ENCODE data around the gene SLC24A1.
A peak's percentile ranks its signal among the peaks of the same experiment; 100 is the strongest.
"Not testable (repeated sequence)": the region's sequence is repeated elsewhere in the genome, so short reads cannot be mapped to it uniquely, and the experiment has no call there.

The SLC24A1 gene

DNA sequence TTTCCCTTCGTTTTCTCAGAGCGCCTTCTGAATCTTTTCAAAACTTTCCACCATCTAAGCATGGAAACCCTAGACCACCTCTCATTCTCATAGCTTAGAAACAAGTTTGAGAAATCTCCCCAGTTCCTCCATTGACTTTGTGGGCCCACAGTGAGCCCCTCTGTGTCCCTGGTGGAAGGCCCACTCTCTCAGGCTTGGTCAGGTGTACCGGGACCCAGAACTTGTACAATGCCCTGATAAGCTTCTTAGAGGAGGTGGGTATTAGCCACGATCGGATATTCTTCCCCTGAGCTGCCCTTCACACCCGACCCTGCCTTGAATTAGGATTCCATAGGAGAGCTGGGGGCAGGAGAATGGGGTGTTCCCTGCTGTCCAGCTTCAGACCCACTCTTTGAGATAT, at the start of gene SLC24A1:
SLC24A1 (plus strand) TSS at position 301 of the 400 bp plus-strand sequence. CDS start 2,143 bp downstream, outside the sequence.
- no peak for DNase-seq

DNA sequence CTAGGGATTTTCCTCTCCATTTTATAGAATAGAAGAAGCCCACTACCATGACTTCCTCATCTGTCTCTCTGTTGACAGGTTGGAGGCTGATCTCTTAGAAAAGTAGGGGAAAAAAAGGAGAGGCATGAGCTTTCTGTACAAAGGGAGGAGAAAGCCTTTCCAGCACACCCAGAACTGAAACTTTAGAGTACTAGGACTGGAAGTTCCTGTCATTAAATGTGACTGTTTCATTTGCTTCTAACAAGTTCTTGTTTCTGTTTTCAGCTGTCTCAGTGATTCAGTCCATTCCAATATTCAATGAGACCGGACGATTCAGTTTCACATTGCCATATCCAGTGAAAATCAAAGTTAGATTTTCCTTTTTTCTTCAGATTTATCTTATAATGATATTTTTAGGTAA, 49.8 kb upstream of the SLC24A1 start:
- no peak for DNase-seq

DNA sequence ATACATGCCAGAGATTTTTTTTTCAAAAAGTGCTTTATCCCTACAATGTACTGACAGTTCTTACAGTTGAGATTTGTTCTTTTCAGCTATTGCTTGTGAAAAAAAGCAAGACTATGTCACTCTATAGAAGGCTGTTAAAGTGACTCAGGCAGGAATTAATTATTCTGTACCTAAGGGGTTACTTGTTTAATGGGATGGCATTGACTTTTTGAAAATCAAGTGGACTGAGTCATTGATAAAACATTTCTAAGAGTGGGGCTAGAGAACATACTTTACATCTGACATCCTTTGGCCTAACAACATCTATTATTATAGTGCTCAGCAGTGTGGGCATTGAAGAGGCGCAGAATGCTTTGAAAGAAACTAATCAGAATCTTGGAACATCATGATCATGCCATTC, 45.1 kb upstream of the SLC24A1 start:
- DNase-seq: no peak

DNA sequence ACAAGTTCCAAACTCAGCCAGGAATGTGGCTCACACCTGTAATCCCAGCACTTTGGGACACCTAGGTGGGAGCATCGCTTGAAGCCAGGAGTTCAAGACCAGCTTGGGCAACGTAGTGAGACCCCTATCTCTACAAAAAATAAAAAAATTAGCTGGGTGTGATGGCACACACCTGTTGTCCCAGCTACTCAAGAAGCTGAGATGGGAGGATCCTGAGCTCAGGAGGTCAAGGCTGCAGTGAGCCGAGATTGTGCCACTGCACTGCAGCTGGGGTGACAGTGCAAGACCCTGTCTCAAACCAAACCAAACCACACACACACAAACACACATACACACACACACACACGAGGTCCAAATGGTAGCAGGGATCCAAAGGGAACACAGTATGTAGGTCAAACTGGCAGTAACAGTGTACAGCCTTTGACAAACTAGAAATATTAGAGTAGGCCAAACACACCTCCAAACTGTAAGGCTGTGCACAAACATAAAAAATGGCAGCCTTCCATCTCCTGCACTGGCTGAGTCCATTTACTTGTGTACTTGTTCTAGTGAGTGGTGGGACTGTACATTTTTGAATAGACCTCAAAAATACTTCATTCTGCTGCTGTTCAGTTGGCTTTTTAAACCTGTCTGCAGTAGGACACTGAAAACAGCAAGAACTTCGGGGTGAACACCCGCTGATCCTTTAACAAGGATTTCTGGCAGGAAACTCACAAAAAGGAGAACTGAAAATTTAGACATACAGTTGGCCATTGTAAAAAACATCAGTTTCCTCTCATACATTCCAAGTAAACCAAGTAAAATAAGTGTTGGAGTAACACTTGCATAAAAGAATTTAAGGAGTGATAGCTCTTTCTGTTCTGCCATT, 44.4 kb upstream of the SLC24A1 start:
- no peak for DNase-seq

DNA sequence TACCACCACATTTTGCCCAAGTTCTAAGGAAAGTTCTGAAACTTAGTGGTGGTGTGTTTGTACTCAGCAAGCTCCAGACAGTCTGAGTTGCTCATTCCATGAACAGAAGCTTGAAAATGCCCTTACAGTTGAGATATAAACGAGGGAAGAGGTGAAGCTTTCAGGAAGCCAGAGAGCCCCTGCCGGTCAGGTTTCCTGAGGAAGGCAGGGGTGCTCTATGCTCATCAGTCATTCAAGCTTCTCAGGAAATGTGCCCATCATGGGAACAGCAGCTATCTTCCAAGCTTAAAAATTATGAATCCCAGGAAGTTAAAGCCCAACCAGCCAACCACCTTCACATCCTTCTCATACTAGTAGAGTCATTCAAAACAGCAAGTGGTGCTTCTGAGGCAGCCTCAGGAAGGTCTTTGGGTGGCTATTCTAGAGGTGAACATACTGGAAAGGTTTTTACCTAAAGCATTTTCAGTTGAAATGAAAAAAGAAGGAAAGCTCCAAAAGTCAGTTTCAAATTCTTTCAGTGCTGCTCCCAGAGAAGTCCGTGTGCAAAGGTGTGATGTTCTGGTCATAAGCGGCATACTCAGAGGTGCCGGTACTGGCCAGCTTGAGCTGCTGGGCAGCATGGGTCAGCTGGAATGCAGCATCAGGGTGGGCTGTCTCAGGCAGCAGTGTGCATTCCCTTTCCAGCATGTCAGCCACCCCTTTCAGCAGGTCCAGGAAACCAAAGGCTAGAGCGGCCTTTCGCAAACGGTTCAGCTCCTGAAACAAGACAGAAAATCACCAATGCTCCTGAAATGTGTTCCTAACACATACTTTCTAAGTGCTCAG, 42.6 kb upstream of the SLC24A1 start:
- DNase-seq: no peak

DNA sequence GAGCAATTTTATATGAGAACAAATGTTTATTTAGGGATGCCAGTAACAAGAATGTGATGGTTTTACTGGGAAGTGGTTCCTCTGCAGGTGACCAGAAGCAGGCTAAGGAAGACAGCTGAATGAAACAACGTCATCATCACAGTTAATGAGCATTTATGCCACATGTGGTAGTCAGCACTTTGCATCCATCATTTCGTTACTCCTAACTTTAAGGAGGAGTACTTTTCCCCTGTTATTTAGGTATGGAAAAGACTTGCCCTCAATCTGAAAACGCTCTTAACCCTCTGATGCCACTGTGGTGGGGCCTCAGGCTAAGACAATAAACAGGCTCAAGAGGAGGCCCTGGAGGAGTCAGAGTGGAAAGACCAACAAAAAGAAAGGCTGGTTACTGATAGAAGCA, 42.0 kb upstream of the SLC24A1 start:
- no peak for DNase-seq

DNA sequence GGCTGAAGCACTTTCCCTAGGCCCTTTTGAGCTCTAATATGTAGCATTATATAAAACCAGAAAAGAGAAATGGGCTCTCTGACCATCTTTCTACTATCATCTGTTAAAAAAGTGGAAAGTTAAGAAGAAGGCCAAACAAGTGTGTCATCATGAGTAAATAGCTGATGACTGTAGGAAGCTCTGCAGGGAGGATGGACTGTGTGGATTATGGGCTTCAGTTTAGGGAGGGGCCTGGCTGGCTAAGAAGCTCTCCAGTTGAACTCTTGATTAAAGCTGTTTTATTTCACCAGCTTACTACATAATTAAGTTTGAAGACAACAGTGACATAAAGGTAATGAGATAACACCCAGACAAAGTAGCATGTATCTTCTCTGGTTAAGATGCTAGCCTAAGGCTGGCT, 41.5 kb upstream of the SLC24A1 start:
- no peak for DNase-seq

DNA sequence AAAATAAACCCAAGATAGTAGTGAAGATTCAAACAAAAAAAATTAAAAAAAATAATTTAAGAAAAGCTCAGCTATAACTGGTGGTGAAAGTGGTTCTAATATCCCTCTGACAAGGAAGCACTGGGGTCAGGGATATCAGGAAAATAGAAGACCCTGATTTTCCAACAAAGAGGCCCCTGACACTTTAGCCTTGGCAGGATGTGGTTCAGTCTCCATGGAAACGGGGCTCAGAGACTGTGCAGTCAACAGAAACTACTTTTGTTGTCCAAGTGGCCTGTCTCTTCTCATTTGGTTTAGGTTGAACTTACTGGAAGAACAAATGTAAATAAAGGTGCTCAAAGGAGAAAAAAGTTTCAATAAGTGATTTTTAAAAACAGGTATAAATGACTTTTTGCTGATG, 38.0 kb upstream of the SLC24A1 start:
- DNase-seq: no peak

DNA sequence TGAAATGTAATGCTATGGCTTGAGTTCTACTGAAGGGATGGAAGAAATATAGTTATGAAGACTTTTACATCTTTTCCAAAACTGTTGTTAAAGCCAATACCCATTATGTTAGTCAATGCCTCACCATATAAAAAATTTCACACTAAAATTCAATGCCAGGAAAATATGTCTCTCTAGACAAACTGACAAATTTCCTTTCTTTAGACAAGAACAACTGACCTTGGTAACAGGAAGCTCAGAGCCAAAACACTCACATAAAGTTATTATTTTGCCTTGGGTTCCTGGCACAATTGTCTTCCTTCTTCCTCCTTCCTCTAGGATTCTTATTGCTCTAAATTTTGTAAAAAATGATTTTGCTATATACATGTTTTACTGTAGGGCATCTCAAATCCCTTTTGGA, 37.5 kb upstream of the SLC24A1 start:
- DNase-seq: no peak

DNA sequence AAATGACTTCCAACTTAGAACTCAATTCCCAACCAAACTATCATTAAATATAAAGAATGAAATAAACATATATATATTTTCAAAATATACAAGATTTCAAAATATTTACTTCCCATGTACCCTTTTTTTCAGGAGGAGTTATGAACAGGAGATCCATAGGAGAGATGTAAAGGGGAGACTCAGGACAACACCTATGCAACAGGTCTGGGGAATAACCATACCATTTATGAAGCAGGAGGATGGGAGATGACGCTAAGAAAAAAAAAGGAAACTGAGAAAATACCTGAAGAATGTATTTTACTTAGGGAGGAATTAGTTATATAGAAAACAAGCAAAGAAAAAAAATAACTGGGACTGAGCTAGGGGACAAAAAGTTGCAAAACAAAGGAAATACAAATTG, 34.6 kb upstream of the SLC24A1 start:
- DNase-seq: no peak

DNA sequence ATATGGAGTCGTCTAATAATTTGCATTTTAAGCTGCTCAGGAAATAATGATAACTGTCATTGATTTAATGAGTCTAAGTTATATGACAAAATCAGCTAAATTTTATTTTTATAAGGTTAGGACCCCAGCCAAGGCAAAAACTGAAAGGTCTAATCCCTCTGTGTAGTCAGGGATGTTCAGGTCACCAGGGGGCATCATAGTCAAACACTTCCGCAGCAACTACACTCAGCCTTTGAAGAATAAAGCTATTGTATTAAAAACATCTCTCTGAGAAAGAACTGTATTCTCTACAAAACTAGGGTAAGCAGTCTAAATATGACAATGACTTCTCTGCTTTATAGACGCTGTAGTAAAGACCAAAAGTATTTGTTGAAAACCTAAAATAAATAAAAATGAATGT, 25.8 kb upstream of the SLC24A1 start:
- DNase-seq: no peak

DNA sequence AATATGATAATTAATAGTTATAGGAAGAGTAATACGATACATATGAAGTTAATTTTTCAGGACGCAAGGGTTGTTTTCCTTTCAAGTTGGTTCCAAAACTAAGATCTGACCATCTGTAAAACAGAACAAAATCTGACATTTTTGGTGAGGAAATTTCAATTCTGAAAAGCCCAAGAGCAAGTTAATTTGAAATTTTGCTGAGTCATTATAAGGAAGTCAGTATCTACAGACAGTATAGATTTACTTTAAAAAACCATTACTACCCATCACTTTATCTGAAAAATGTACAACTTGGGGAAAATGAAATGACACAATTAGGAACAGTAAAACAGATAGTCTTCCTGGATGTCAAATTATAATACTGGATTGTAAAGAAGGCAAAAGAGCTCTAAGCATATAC, 23.3 kb upstream of the SLC24A1 start:
- no peak for DNase-seq

DNA sequence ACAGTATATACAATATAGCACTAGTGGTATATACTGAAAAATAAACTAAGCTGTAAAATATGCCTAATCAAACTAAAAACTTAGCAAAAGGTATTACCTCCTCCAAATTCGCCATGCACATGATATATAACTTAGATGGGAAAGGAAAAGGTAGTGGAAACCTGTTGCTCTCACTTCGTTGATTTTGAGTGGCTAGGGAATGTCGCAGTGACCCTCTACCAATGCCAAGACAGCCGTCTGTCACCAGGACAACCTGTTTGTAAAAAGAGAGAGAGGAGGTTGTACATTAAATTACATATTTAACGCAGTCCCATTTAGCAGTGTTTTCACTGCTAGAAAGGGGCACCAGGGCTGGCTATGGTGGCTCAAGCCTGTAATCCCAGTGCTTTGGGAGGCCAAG, 22.1 kb upstream of the SLC24A1 start:
- DNase-seq: no peak

DNA sequence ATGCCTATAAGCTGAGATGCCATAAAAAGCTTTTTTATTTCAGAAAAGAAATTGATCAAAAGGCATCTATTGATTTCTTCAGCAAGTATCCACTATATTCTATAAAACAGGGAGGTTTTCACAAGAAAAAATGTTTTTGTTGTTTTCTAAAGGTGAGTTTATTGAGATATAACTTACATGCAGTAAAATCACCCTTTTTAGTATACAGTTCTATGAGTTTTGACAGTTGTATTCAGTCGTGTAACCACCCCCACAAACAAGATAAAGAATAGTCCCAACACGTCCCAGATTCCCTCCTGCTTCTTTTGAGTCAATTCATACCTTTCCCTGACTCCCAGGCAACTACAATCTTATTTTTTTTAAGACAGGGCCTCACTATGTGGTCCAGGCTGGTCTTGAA, 18.6 kb upstream of the SLC24A1 start:
- no peak for DNase-seq

DNA sequence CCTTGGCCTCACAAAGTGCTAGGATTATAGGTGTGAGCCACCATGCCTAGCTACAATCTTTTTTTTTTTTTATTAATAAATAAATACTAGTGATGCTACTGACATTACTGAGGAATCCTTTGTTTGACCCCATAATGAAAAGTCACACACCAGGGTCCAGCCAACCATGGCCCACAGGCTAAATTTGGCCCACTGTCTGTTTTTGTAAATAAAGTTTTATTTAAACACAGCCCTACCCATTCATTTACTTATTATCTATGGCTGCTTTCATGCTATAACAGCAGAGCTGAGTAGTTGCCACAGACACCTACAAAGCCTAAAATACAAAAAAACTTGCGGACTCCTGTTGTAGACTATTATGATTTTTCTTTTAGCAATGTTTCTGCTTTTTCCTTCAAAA, 18.2 kb upstream of the SLC24A1 start:
- DNase-seq: no peak

DNA sequence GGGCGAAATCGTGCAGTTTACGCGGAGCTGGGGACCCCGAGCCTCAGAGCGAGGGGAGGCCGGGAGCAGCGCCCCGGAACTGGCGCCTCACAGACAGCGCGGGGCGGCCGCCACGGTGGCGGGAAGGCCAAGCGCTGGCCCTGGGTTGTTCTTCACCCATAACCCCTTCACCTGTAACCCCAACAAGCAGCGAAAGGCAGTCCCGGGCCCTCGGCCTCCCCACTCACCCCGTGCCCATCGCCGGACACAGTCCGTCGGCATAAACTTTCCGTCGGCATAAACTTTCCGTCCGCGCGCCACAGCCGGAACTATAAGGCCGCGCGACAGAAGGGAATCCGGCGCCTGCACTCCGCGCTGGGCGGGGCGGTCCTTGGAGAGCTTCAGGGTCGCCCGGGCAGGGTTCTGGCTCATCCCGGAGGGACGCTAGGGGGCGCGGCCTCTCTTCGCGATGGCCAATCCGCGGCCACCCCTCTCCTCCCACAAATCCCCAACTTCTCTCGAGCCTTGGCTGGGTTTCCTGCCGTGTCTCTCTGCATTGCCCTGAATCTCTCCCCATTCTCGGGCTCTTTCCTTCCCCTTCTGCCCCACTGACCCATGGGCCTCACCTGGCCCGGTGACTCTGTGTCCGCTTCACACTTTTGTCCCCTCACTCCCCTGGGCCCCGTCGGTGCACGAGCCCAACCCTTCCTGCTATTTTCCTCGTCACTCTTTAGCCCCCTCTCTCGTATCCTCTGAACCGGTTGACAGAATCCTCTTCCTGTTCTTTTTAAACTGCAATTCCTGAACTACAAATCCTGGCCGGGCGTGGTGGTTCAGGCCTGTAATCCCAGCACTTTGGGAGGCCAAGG, 10.6 kb upstream of the SLC24A1 start, which contains the start of gene INTS14:
INTS14 (minus strand) TSS at position 261 of the 848 bp plus-strand sequence. CDS start 3,751 bp downstream, outside the sequence.
- peak; percentile 93 for DNase-seq

DNA sequence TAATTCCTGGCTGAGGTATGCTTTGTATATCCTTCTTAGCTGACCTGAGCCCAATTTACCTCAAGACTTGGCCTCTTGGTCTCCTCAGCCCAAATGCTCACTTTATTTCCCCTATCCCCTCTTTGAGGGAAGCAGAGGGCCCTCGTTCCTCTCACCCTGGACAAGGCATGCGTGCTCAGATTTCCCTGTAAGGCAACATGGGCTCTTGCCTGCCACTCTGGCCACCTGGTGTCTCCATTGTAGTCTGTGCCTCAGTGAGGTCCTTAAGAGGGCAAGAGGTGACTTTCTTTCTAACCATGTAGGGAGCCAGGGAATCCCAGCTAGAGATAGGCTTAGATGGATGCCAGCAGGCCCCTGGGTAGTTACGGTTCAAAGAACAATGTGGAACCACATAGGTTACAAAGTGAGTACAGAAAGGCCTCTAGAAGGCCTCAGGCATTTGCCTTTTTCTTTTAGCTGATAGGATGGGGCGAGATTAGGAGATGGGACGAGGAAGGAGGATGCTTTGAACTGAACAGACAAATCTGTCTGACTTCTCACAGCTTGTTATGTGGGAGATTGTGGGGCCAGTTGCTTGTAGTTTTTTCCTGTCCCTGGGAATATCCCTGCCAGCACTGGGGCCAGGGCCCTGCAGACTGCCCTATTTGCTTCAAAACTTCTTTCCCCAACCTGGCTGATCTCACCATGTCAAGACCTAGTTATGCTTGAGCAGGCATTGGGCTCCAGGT, 9.7 kb upstream of the SLC24A1 start:
- no peak for DNase-seq

DNA sequence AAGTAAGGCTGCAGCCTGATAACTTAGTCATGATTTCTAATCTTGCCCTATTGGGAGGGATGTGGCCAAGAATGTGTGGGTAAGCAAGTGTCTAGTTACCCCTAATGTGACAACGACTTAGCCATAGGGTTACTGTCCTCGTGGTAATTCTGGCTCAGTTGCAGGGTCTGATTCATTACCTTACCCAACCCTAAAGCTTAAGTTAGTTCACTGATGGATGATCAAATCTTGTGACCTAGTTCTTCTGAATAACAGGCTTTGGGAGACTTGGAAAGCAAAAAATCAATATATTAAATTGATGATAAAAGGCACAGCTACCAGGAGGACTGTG, 9.2 kb upstream of the SLC24A1 start:
- DNase-seq: no peak

DNA sequence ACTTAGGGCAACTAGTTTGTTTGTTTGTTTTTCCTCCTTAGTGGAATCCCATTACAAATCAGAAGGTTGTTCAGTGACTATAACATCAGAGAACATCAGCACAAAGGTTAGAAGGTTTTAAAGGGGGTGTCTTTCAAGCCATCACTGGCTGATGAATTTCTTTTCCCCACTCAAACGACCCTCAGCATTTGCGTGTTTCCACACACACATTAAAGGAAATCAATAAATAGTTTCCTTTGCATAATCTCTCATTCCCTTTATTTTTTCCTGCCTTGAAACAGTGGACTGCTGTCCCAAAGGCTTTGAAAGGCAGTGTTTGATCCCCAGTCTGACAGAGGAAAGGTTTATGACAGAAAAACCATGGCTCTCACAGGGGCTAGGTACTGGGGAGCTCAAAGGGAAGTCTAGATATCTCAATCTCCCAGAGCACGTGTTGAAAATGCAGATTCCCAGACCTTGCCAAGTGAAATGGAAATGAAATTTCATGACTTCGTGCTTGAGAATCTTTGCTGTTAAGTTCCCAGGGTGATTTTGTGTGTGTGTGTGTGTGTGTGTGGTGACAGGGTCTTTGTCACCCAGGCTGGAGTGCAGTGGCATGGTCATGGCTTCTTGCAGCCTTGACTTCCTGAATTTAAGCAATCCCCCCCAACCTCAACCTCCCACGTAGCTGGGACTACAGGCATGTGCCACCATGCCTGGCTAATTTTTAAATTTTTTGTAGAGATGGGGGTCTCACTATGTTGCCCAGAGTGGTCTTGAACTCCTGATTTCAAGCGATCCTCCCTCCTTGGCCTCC, 8.6 kb upstream of the SLC24A1 start:
- DNase-seq: no peak

DNA sequence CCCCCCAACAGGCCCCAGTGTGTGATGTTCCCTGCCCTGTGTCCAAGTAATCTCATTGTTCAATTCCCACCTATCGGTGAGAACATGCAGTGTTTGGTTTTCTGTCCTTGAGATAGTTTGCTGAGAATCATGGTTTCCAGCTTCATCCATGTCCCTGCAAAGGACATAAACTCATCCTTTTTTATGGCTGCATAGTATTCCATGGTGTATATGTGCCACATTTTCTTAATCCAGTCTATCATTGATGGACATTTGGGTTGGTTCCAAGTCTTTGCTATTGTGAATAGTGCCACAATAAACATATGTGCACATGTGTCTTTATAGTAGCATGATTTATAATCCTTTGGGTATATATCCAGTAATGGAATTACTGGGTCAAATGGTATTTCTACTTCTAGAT, 5.9 kb upstream of the SLC24A1 start:
- not testable (repeated sequence) for DNase-seq

DNA sequence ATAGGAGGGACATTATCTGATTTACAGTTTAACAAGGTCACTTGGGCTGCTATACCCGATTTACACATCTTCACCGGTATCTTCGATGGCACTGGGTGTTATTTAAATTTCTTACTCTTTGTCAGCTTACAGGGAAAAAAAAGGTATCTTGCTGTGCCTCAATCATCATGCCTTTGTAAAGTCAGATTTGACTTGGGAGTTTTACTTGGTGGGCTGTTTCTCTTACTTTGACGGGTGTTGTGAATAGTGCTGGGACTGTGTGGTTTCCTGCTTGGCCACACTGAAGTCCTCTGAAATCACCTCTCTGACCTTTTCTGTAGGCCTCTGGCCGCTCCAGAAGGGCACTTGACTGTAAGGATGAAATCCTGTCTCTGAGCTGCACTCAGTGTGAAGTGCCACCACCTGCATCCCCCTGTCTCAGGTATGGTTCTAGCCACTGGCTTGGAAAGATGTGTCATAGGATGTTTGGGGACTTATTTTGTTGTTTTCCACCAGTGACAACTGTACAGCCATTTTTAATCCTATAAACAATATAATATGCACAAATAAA, 3.1 kb upstream of the SLC24A1 start:
- no peak for DNase-seq

Data from NCI-H345 (cell line).